Esophagus (tissue), 2 donors: Measurements from ENCODE around the gene VAV2. TPM values are rescaled to one million over a fixed set of nuclear protein-coding genes. Genes with fewer than 3 reads are reported as not detected.

Source experiments
- H3K27ac ChIP-seq, 2 donors: one replicate each; pipeline ENCODE4 v1.5.1; 2013; ENCODE audit warnings: low read depth in 2 of 2, mild to moderate bottlenecking in 2 of 2, inconsistent platforms in 1 of 2, low read length in 1 of 2, moderate library complexity in 1 of 2
- H3K27me3 ChIP-seq, 2 donors: one replicate each; pipeline ENCODE4 v1.6.1; 2013; ENCODE audit warnings: low read length in 2 of 2, control low read depth in 1 of 2, mild to moderate bottlenecking in 1 of 2; ENCODE audit not compliant: insufficient read depth in 2 of 2, control insufficient read depth in 1 of 2
- H3K36me3 ChIP-seq, 2 donors: one replicate each; pipeline ENCODE4 v1.6.1; 2013; ENCODE audit warnings: low read length in 1 of 2; ENCODE audit not compliant: control insufficient read depth in 2 of 2, insufficient read depth in 2 of 2
- H3K4me1 ChIP-seq, 2 donors: one replicate each; pipeline ENCODE4 v1.6.1; 2013; ENCODE audit warnings: low read length in 1 of 2; ENCODE audit not compliant: control insufficient read depth in 2 of 2, insufficient read depth in 2 of 2
- H3K4me3 ChIP-seq, 2 donors: one replicate each; pipeline ENCODE4 v1.5.1; 2013; ENCODE audit warnings: low read length in 2 of 2, mild to moderate bottlenecking in 2 of 2, low read depth in 1 of 2, moderate library complexity in 1 of 2
- H3K9me3 ChIP-seq, 2 donors: one replicate each; pipeline ENCODE4 v1.6.1; 2013; ENCODE audit warnings: mild to moderate bottlenecking in 2 of 2, low read depth in 1 of 2, low read length in 1 of 2, moderate library complexity in 1 of 2; ENCODE audit not compliant: control insufficient read depth in 2 of 2, insufficient read depth in 1 of 2
- WGBS, 2 donors: extraction: QIAGEN DNeasy Blood & Tissue Kit; methylation state at CpG; one replicate each; pipeline ENCODE4 v1.1.7; 2013; 5-methylcytosine and 5-hydroxymethylcytosine counted together
- polyA plus RNA-seq, 2 donors: library from polyadenylated mRNA; stranded (reverse); fragments of 200-250 nt; gene quantifications; one replicate each; pipeline ENCODE4 v1.2.3, GENCODE V29; 2013
- donor health status: healthy with polysubstance abuse.
- donor health status: Bipolar disorder and iron deficiency.

Gene VAV2
- polyA plus RNA-seq, 2 donors: 4.8 to 5.0 TPM

DNA sequence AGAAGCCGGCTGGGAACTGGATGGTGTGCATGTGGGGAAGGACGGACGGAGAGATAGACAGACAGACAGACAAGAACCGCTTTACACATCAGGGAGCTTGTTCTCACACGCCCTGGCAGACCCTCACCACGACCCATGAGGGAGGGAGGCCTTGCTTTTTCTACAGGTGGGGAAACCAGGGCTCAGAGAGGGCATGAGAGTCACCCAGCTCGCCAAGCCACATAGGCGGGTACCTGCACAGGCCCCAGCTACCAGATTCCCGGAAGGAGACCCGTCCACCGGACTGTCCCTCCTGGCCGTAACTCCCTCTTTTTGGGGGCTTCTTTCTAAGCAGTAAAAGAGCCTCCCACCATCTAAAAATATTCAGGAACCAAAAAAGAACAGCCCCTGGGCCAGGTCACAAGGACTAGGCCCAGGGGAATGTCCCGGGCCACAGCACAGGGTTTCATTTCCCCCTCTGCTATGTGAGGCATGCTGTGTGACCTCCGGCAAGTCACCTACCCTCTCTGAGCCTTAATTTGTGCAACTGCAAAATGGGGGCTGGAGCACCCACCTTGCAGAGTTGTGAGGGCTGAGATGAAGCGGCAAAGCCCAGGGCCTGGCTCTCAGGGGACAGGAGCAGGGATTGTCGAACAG, 169.6 kb downstream of the VAV2 start:
- Histone ChIP-seq H3K9me3 (no peaks in the 10 kb centered on the region), H3K27ac (no peak overlapping the region), H3K4me3 (no peak overlapping the region)

DNA sequence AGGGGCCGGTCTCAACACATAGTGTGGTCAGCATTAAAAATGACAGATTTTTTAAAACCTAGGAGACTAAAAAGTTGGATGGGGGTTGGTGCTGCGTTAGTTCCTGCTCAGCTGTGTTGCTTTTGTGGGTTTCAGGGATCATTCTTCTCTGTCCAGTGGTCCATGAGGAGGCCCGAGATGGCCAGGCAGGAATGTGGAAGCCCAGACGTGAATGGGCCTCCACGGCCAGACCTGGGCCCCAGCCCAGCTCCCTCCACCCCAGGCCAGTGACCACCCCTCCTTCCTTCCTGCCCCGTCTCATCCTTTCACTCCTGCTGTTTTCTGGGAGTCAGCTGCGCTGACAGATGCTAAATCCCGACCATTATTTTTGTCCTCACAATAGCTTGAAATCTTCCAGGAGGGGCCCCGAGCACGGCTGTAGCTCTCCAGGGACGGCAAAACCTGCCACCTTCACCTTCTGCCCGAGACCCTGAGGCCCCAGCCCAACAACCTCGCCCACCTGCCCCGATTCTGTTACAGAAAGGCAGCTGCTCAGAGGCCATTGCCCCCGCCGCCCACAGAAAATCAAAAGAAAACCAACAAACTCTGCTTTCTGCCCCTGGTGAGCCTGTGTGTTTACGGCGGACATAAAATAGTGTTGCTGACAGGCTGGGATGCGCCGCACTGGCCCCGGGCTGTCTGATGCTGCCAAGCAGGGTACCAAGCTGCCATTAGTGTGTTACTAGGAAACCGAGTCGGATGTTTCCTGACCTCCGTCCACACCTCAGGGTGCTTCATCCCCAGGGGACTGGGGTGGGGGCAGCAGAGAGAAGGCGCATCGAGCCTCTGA, 170.3 kb downstream of the VAV2 start:
- Histone ChIP-seq H3K27ac (no peak overlapping the region), H3K27me3 (no peaks in the 10 kb centered on the region), H3K4me1 (no peaks in the 10 kb centered on the region), H3K36me3 (peaks cover 0 to 2% of the 10 kb centered on the region in 2 donors), H3K4me3 (no peak overlapping the region), H3K9me3 (no peaks in the 10 kb centered on the region)
- 86% methylated on average over 26 of the region's 26 CpGs for WGBS, 2 donors

More for the DNA sequence above, 169.6 kb downstream of the VAV2 start:
- H3K36me3 ChIP-seq: peaks cover 0 to 2% of the 10 kb centered on the region in 2 donors
- H3K27me3 ChIP-seq: no peaks in the 10 kb centered on the region
- H3K4me1 ChIP-seq: no peaks in the 10 kb centered on the region
- 88 to 92% methylated on average over 16 of the region's 16 CpGs for WGBS, 2 donors

GRCh38 chr9:133819923-133820322, 172.2 kb downstream of the VAV2 start:
- peaks cover 0 to 2% of the 10 kb centered on the region in 2 donors for H3K36me3 ChIP-seq
- WGBS, 2 donors: 86 to 92% methylated on average over 5 of the region's 5 CpGs

DNA sequence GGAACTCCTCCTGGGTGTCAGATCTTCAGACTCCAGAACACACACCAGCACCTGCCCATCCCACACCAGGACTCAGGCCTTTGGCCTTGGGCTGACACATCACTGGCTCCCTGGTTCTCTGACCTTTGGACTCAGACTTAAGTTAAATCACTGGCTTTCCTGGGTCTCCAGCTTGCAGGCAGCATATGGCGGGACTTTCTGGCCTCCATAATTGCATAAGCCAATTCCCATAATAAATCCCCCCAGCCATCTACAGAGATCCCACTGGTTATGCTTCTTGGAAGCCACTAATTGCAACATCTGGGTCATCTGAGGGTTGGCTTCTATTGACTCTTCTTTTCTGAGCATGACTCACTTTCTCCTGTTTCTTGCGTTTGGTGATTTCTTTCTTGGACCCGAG, 173.7 kb downstream of the VAV2 start:
- Histone ChIP-seq H3K36me3 (no peaks in the 10 kb centered on the region), H3K4me3 (no peak overlapping the region), H3K27ac (no peak overlapping the region), H3K4me1 (no peaks in the 10 kb centered on the region), H3K27me3 (no peaks in the 10 kb centered on the region), H3K9me3 (no peaks in the 10 kb centered on the region)
- 65 to 86% methylated on average over 3 of the region's 3 CpGs for WGBS, 2 donors

More at GRCh38 chr9:133819923-133820322, 172.2 kb downstream of the VAV2 start:
- no peaks in the 10 kb centered on the region for H3K4me1 ChIP-seq
- H3K4me3 ChIP-seq: no peak overlapping the region
- H3K9me3 ChIP-seq: no peaks in the 10 kb centered on the region
- H3K27me3 ChIP-seq: no peaks in the 10 kb centered on the region
- no peak overlapping the region for H3K27ac ChIP-seq

DNA sequence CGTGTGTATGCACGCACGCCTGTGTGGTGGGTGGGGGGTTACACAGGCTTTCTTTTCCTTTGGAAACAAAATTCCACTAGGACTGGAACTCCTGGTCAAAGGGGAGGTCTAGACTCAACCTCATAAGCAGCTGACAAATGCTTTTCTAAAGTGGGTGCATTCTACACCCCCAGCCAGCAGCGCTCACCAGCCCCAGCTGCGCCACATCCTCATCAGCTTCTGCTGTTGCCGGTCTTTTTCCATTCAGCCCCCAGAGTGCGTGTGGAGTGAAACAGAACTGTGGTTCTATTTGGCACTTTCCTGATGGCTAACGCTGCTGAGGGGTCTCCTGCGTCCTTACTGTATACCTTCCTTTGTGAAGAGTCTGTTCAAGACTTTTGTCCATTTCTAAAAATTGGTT, 176.3 kb downstream of the VAV2 start:
- 71 to 96% methylated on average over 9 of the region's 9 CpGs for whole genome bisulfite sequencing, 2 donors
- Histone ChIP-seq H3K27me3 (no peaks in the 10 kb centered on the region), H3K4me1 (no peaks in the 10 kb centered on the region), H3K4me3 (no peak overlapping the region), H3K9me3 (no peaks in the 10 kb centered on the region), H3K27ac (no peak overlapping the region), H3K36me3 (no peaks in the 10 kb centered on the region)

- no peak overlapping the region for H3K4me3 ChIP-seq
- no peak overlapping the region for H3K27ac ChIP-seq
- WGBS, 2 donors: 78 to 80% methylated on average over 25 of the region's 25 CpGs
- no peaks in the 10 kb centered on the region for H3K27me3 ChIP-seq
- H3K36me3 ChIP-seq: peaks cover 0 to 2% of the 10 kb centered on the region in 2 donors
- no peaks in the 10 kb centered on the region for H3K4me1 ChIP-seq
- no peaks in the 10 kb centered on the region for H3K9me3 ChIP-seq
Observed at GRCh38 chr9:133814586-133815208, 177.4 kb downstream of the VAV2 start.

- Histone ChIP-seq H3K4me1 (no peaks in the 10 kb centered on the region), H3K27ac (no peak overlapping the region), H3K27me3 (no peaks in the 10 kb centered on the region), H3K9me3 (no peaks in the 10 kb centered on the region), H3K4me3 (no peak overlapping the region), H3K36me3 (peaks cover 0 to 6% of the 10 kb centered on the region in 2 donors)
- 84 to 86% methylated on average over 29 of the region's 29 CpGs for WGBS, 2 donors
Observed at GRCh38 chr9:133813749-133814585, 178.2 kb downstream of the VAV2 start.

GRCh38 chr9:133812941-133813748, 179.0 kb downstream of the VAV2 start:
- Histone ChIP-seq H3K27ac (no peak overlapping the region), H3K27me3 (no peaks in the 10 kb centered on the region), H3K4me3 (no peak overlapping the region), H3K36me3 (peaks cover 0 to 9% of the 10 kb centered on the region in 2 donors), H3K4me1 (no peaks in the 10 kb centered on the region), H3K9me3 (no peaks in the 10 kb centered on the region)
- 91 to 94% methylated on average over 26 of the region's 26 CpGs for WGBS, 2 donors
